GM12892 (cell line): ENCODE data around the gene TEC.

Source experiments
- POLR2A ChIP-seq: IDR thresholded peaks from 2 replicates; pipeline ENCODE4 v1.6.1; 2011; ENCODE audit warnings: low read depth, low read length, control low read depth
- POLR2AphosphoS5 ChIP-seq: IDR thresholded peaks from 2 replicates; pipeline ENCODE4 v1.6.1; 2011; ENCODE audit warnings: low read depth, low read length, control low read depth

DNA sequence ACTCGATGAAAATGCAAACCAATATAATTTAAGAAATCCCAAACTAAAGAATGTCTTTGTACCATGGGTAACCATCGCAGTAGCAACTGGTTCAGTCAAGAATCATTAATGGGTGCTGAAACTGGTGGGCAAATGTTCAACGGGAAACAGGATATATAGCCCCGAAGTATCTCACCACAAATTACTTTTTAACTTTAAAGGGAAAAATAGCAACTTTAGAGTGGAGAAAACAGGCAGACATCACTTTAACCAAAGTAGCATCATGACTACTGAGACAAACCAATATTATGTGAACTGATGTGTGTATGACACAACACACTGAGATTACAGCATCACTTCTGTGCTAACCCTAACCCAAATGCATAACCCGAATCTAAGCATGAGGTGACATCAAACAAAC lies 37.9 kb upstream of the TEC start:
- TF ChIP-seq POLR2A = no peak
- TF ChIP-seq POLR2AphosphoS5 = no peak
